IMR-90 (cell line): Measurements from ENCODE around the gene ABL2. TPM values are rescaled to one million over a fixed set of nuclear protein-coding genes. Genes with fewer than 3 reads are reported as not detected.

Experiments used
- ATAC-seq: fragments of 200-7000 bp; cut with Tn5 transposase; 2 replicates; pipeline ENCODE4 v1.9.1; 2020; ENCODE audit warnings: low read depth, mild to moderate bottlenecking, moderate library complexity
- BruUV-seq: library from RNA; stranded (reverse); fragments of 400-500 nt; replicated peaks from 2 replicates; lab custom pipeline; 2021; lab: Mats Ljungman, UMichigan
- CTCF ChIA-PET: fragments of 300-600 bp; formaldehyde crosslinking; extraction: SDS; loops from one replicate; lab custom pipeline; 2021; ENCODE audit warnings: antibody characterized with exemption; lab: Yijun Ruan, JAX
- POLR2A ChIA-PET: fragments of 300-600 bp; sonication (Branson Sonifier 250); formaldehyde crosslinking; loops from one replicate; lab custom pipeline; 2022; ENCODE audit warnings: antibody characterized with exemption; ENCODE audit not compliant: unreplicated experiment; lab: Charles Lee
- DNase-seq: peaks from one replicate; pipeline ENCODE4 v3.0.0; 2013
- H2AFZ ChIP-seq: replicated peaks from 2 replicates; pipeline ENCODE3; 2013; ENCODE audit warnings: low read length, mild to moderate bottlenecking; ENCODE audit not compliant: poor library complexity
- H2AK5ac ChIP-seq: 2 replicates; pipeline ENCODE4 v1.6.1; 2013; ENCODE audit warnings: low read depth, low read length, inconsistent platforms
- H2AK9ac ChIP-seq: replicated peaks from 2 replicates; pipeline ENCODE3; 2013; ENCODE audit warnings: mild to moderate bottlenecking, low read depth, low read length, moderate library complexity; ENCODE audit not compliant: poor library complexity
- H2BK120ac ChIP-seq: 2 replicates; pipeline ENCODE4 v1.6.1; 2013; ENCODE audit warnings: low read depth, low read length, inconsistent platforms
- H2BK15ac ChIP-seq: 3 replicates; pipeline ENCODE4 v1.6.1; 2013; ENCODE audit warnings: low read depth, low read length, inconsistent platforms
- H2BK20ac ChIP-seq: 2 replicates; pipeline ENCODE4 v1.6.1; 2013; ENCODE audit warnings: low read depth, mild to moderate bottlenecking, inconsistent platforms, low read length, moderate library complexity
- H2BK5ac ChIP-seq: 2 replicates; pipeline ENCODE4 v1.6.1; 2013; ENCODE audit warnings: mild to moderate bottlenecking, low read depth, low read length, inconsistent platforms; ENCODE audit not compliant: poor library complexity, severe bottlenecking
- H3K14ac ChIP-seq: replicated peaks from 2 replicates; pipeline ENCODE4 v1.6.1; 2013; ENCODE audit warnings: low read depth, low read length, inconsistent platforms
- H3K18ac ChIP-seq: 2 replicates; pipeline ENCODE4 v1.6.1; 2013; ENCODE audit warnings: low read depth, low read length, control low read depth
- H3K23ac ChIP-seq: 2 replicates; pipeline ENCODE4 v1.6.1; 2013; ENCODE audit warnings: low read depth, low read length, inconsistent platforms
- H3K27ac ChIP-seq: 2 replicates; pipeline ENCODE4 v1.5.1; 2013; ENCODE audit warnings: mild to moderate bottlenecking, control low read depth, low read length; ENCODE audit not compliant: insufficient read depth
- H3K27me3 ChIP-seq: 2 replicates; pipeline ENCODE4 v1.6.1; 2013; ENCODE audit warnings: low read length; ENCODE audit not compliant: control insufficient read depth, insufficient read depth
- H3K36me3 ChIP-seq: 2 replicates; pipeline ENCODE4 v1.6.1; 2013; ENCODE audit warnings: low read length, mixed read lengths; ENCODE audit not compliant: control insufficient read depth, insufficient read depth
- H3K4ac ChIP-seq: 2 replicates; pipeline ENCODE4 v1.6.1; 2013; ENCODE audit warnings: low read depth, low read length, inconsistent platforms
- H3K4me1 ChIP-seq: 2 replicates; pipeline ENCODE4 v1.6.1; 2013; ENCODE audit warnings: low read length, mixed read lengths; ENCODE audit not compliant: control insufficient read depth, insufficient read depth
- H3K4me2 ChIP-seq: 2 replicates; pipeline ENCODE4 v1.6.1; 2013; ENCODE audit warnings: low read depth, mild to moderate bottlenecking, control low read depth, low read length, moderate library complexity
- H3K4me3 ChIP-seq: 2 replicates; pipeline ENCODE4 v1.5.1; 2013; ENCODE audit warnings: low read depth, mild to moderate bottlenecking, control low read depth, low read length, moderate library complexity; ENCODE audit not compliant: insufficient read depth
- H3K56ac ChIP-seq: 2 replicates; pipeline ENCODE4 v1.6.1; 2013; ENCODE audit warnings: low read length, inconsistent platforms; ENCODE audit not compliant: insufficient read depth; ENCODE audit errors: extremely low read depth
- H3K79me1 ChIP-seq, 2 experiments: 2 replicates each; pipeline ENCODE4 v1.6.1; 2013; ENCODE audit warnings: low read length in 2 of 2, inconsistent platforms in 1 of 2, low read depth in 1 of 2
- H3K9ac ChIP-seq: 2 replicates; pipeline ENCODE4 v1.6.1; 2013; ENCODE audit warnings: low read depth, low read length, control low read depth
- H3K9me1 ChIP-seq: 2 replicates; pipeline ENCODE4 v1.6.1; 2013; ENCODE audit warnings: low read length, inconsistent platforms; ENCODE audit not compliant: insufficient read depth
- H3K9me3 ChIP-seq: 2 replicates; pipeline ENCODE4 v1.6.1; 2013; ENCODE audit warnings: low read length; ENCODE audit not compliant: control insufficient read depth, insufficient read depth
- H4K20me1 ChIP-seq: 2 replicates; pipeline ENCODE4 v1.6.1; 2013; ENCODE audit warnings: low read length, inconsistent platforms; ENCODE audit not compliant: insufficient read depth
- H4K5ac ChIP-seq: 2 replicates; pipeline ENCODE4 v1.6.1; 2013; ENCODE audit warnings: mild to moderate bottlenecking, low read depth, low read length, control low read depth
- H4K8ac ChIP-seq, 2 experiments: 2 replicates each; pipeline ENCODE4 v1.6.1; 2013; ENCODE audit warnings: low read depth in 2 of 2, low read length in 2 of 2, control low read depth in 1 of 2, inconsistent platforms in 1 of 2
- H4K91ac ChIP-seq: 2 replicates; pipeline ENCODE4 v1.6.1; 2013; ENCODE audit warnings: low read depth, low read length, inconsistent platforms; ENCODE audit not compliant: insufficient read depth
- BHLHE40 ChIP-seq: fragments of 150-350 bp; IDR thresholded peaks from 2 replicates; pipeline ENCODE4 v1.6.1; 2016; ENCODE audit warnings: mild to moderate bottlenecking, low read depth, low read length
- CEBPB ChIP-seq: IDR thresholded peaks from 2 replicates; pipeline ENCODE4 v1.6.1; 2012; ENCODE audit warnings: low read depth, low read length, improper control_type of control experiment
- CHD1 ChIP-seq: IDR thresholded peaks from 2 replicates; pipeline ENCODE4 v1.6.1; 2012; ENCODE audit warnings: low read depth, low read length, improper control_type of control experiment
- CTCF ChIP-seq: conservative IDR thresholded peaks from 2 replicates; pipeline ENCODE4 v1.5.1; 2012; ENCODE audit warnings: mild to moderate bottlenecking, low read depth, low read length, improper control_type of control experiment
- ELK1 ChIP-seq: fragments of 150-350 bp; IDR thresholded peaks from 2 replicates; pipeline ENCODE4 v1.6.1; 2016; ENCODE audit warnings: low read depth, mild to moderate bottlenecking, low read length, moderate library complexity, borderline replicate concordance
- FOS ChIP-seq: fragments of 150-350 bp; IDR thresholded peaks from 2 replicates; pipeline ENCODE4 v1.6.1; 2016; ENCODE audit warnings: low read depth, low read length
- MAFK ChIP-seq: IDR thresholded peaks from 2 replicates; pipeline ENCODE4 v1.6.1; 2012; ENCODE audit warnings: low read depth, low read length, improper control_type of control experiment
- MAZ ChIP-seq: IDR thresholded peaks from 2 replicates; pipeline ENCODE4 v1.6.1; 2012; ENCODE audit warnings: low read depth, mild to moderate bottlenecking, low read length, improper control_type of control experiment, moderate library complexity, borderline replicate concordance
- MXI1 ChIP-seq: IDR thresholded peaks from 2 replicates; pipeline ENCODE4 v1.6.1; 2012; ENCODE audit warnings: low read depth, mild to moderate bottlenecking, low read length, moderate library complexity, borderline replicate concordance
- NFE2L2 ChIP-seq: fragments of 150-350 bp; IDR thresholded peaks from 2 replicates; pipeline ENCODE4 v1.6.1; 2016; ENCODE audit warnings: low read depth, mild to moderate bottlenecking, low read length
- POLR2A ChIP-seq: IDR thresholded peaks from 2 replicates; pipeline ENCODE4 v1.6.1; 2012; ENCODE audit warnings: mild to moderate bottlenecking, low read depth, low read length
- RAD21 ChIP-seq: IDR thresholded peaks from 2 replicates; pipeline ENCODE4 v1.6.1; 2012; ENCODE audit warnings: low read length, improper control_type of control experiment
- RCOR1 ChIP-seq: IDR thresholded peaks from 2 replicates; pipeline ENCODE4 v1.6.1; 2012; ENCODE audit warnings: mild to moderate bottlenecking, low read length, improper control_type of control experiment; ENCODE audit not compliant: insufficient replicate concordance
- RFX5 ChIP-seq: IDR thresholded peaks from 2 replicates; pipeline ENCODE4 v1.8.0; 2012; ENCODE audit warnings: low read depth, mild to moderate bottlenecking, low read length, moderate library complexity
- SMC3 ChIP-seq: fragments of 150-350 bp; IDR thresholded peaks from 2 replicates; pipeline ENCODE4 v1.6.1; 2016; ENCODE audit warnings: low read depth, mild to moderate bottlenecking, antibody characterized with exemption, low read length, moderate library complexity
- USF2 ChIP-seq: fragments of 150-350 bp; IDR thresholded peaks from 2 replicates; pipeline ENCODE4 v1.6.1; 2017; ENCODE audit warnings: mild to moderate bottlenecking, antibody characterized with exemption, low read length, low read depth
- WGBS, 2 experiments: methylation state at CpG; one replicate each; pipeline versions ENCODE4 v1.1.5 to v1.1.7; 2013; ENCODE audit warnings: missing lambda C conversion rate in 2 of 2; ENCODE audit not compliant: insufficient read length in 1 of 2; ENCODE audit errors: extremely low coverage in 2 of 2; 5-methylcytosine and 5-hydroxymethylcytosine counted together
- dilution Hi-C: fragments of 300-500 bp; cut with HindIII; formaldehyde crosslinking; loops from one replicate; pipeline ENCODE4 v1.14.3; 2018; ENCODE audit warnings: low sequenced_read_pairs; ENCODE audit not compliant: unreplicated experiment
- in situ Hi-C: fragments of 300-500 bp; cut with MboI; formaldehyde crosslinking; loops from 3 replicates; pipeline ENCODE4 v1.14.3; 2019; ENCODE audit warnings: low sequenced_read_pairs, inconsistent platforms, mixed read lengths
- intact Hi-C: fragments of 100-400 bp; cut with micrococcal nuclease; formaldehyde crosslinking; loops from 2 replicates; pipeline ENCODE4 v1.10.0; 2022
- polyA plus RNA-seq, 3 experiments: library from polyadenylated mRNA; depleted of rRNA; stranded (reverse); fragments of >200 nt; gene quantifications; 2 replicates each; pipeline ENCODE4 v1.2.3, GENCODE V29; 2012; ENCODE audit warnings: low replicate concordance in 1 of 3
- total RNA-seq: library from RNA; depleted of rRNA; stranded (reverse); fragments of >200 nt; gene quantifications from 2 replicates; pipeline ENCODE4 v1.2.3, GENCODE V29; 2012

ABL2 gene
- total and polyA plus RNA-seq, 2 of the 4 experiments (the other 2 are of a cell fraction) = 9.7 to 110 TPM

GRCh38 chr1:179200586-179200985 is 28.9 kb downstream of the ABL2 start:
- no peak overlapping the region for H3K9ac ChIP-seq
- no peaks in the 10 kb centered on the region for H3K9me3 ChIP-seq
- no peak overlapping the region for H3K27ac ChIP-seq
- H2BK15ac ChIP-seq = no peak overlapping the region
- POLR2A ChIA-PET = no interaction called here
- no TSS peak for BruUV-seq
- no peaks in the 10 kb centered on the region for H3K27me3 ChIP-seq
- no peak overlapping the region for H2BK20ac ChIP-seq
- no peak overlapping the region for H2BK5ac ChIP-seq
- no peak overlapping the region for H3K4ac ChIP-seq
- H4K8ac ChIP-seq = no peak overlapping the region
- H3K56ac ChIP-seq = no peak overlapping the region
- WGBS, 2 experiments = no CpG with 5 or more reads among the region's 2 CpGs
- H3K4me3 ChIP-seq = no peak overlapping the region
- H4K91ac ChIP-seq = no peak overlapping the region
- in situ Hi-C loops (no loop called here), dilution Hi-C loops (no loop called here), intact Hi-C loops (no loop called here)
- no peak overlapping the region for H2AFZ ChIP-seq
- H3K14ac ChIP-seq = no peak overlapping the region
- no peak overlapping the region for H2AK5ac ChIP-seq
- H4K5ac ChIP-seq = no peak overlapping the region
- H3K4me1 ChIP-seq = no peaks in the 10 kb centered on the region
- H3K9me1 ChIP-seq = peaks cover 3% of the 10 kb centered on the region; the same call in 1 of the 2 replicates
- CTCF ChIA-PET = interaction anchor here (0.7 kb wide), 1 partner anchor 11 kb away, joined by 3 read pairs; no protein-coding TSS in a partner anchor
- no peak for TF ChIP-seq CHD1
- TF ChIP-seq FOS = no peak
- TF ChIP-seq CTCF = no peak
- no peak for TF ChIP-seq BHLHE40
- no peak for TF ChIP-seq POLR2A
- TF ChIP-seq CEBPB = no peak
- TF ChIP-seq RAD21 = no peak
- no peak for TF ChIP-seq ELK1
- no peak for TF ChIP-seq MAFK
- TF ChIP-seq MXI1 = no peak
- TF ChIP-seq RCOR1 = no peak
- no peak for TF ChIP-seq NFE2L2
- TF ChIP-seq RFX5 = no peak
- TF ChIP-seq SMC3 = no peak
- TF ChIP-seq MAZ = no peak
- no peak for TF ChIP-seq USF2
- peaks cover 22 to 40% of the 10 kb centered on the region in 2 experiments; a peak in 3 of 4 replicates for H3K79me1 ChIP-seq
- DNase-seq (no peak), ATAC-seq (no peak)
- no peak overlapping the region for H2BK120ac ChIP-seq
- no peaks in the 10 kb centered on the region; the same call in 1 of the 2 replicates for H4K20me1 ChIP-seq
- no peak overlapping the region for H3K23ac ChIP-seq
- no peak overlapping the region for H3K4me2 ChIP-seq
- no peak overlapping the region for H2AK9ac ChIP-seq
- no peak overlapping the region for H3K18ac ChIP-seq
- no peaks in the 10 kb centered on the region for H3K36me3 ChIP-seq
